K562 (cell line): ENCODE results near the gene VWA7. TPM values are rescaled to one million over a fixed set of nuclear protein-coding genes. Genes with fewer than 3 reads are reported as not detected.

Experiments
- BRF1 ChIP-seq: IDR thresholded peaks from 3 replicates; pipeline ENCODE4 v1.6.1; 2011; ENCODE audit warnings: borderline replicate concordance, mild to moderate bottlenecking; ENCODE audit not compliant: insufficient read length; ENCODE audit errors: extremely low read depth
- CHD1 ChIP-seq: fragments of 200-600 bp; sonication (generic); IDR thresholded peaks from one replicate; pipeline ENCODE4 v1.6.1; 2012; ENCODE audit warnings: mild to moderate bottlenecking, moderate library complexity, low read length, inconsistent platforms
- CREB5 ChIP-seq: fragments of 250-450 bp; sonication (Bioruptor Pico); IDR thresholded peaks from 2 replicates; pipeline ENCODE4 v1.5.0; 2020; ENCODE audit warnings: mild to moderate bottlenecking
- DNMT1 ChIP-seq: fragments of 450-650 bp; IDR thresholded peaks from 2 replicates; pipeline ENCODE4 v1.6.1; 2016; ENCODE audit warnings: antibody characterized with exemption, mild to moderate bottlenecking
- EGR1 ChIP-seq: fragments of 450-650 bp; conservative IDR thresholded peaks from 2 replicates; pipeline ENCODE4 v1.6.1; 2017; ENCODE audit warnings: mild to moderate bottlenecking
- GATA2 ChIP-seq: sonication (generic); formaldehyde crosslinking; IDR thresholded peaks from 2 replicates; pipeline ENCODE4 v1.4.0; 2020; ENCODE audit warnings: mild to moderate bottlenecking, missing genetic modification reagents
- HNRNPLL ChIP-seq: fragments of 200-400 bp; formaldehyde crosslinking; IDR thresholded peaks from 2 replicates; pipeline ENCODE4 v1.6.1; 2017; ENCODE audit warnings: low read length, low read depth, mild to moderate bottlenecking; ENCODE audit not compliant: poor library complexity, severe bottlenecking
- KDM1A ChIP-seq, 2 experiments: fragments of 450-650 bp; IDR thresholded peaks; 2 replicates each; pipeline ENCODE4 v1.6.1; 2016; ENCODE audit warnings: mild to moderate bottlenecking in 2 of 2
- MED1 ChIP-seq: sonication (generic); formaldehyde crosslinking; IDR thresholded peaks from 2 replicates; pipeline ENCODE4 v1.8.1; 2023; ENCODE audit warnings: missing genetic modification reagents, borderline replicate concordance
- NRF1 ChIP-seq, 2 experiments: fragments of 450-650 bp; IDR thresholded peaks in 1 of 2; conservative IDR thresholded peaks in 1 of 2; 2 replicates each; pipeline ENCODE4 v1.6.1; 2014; ENCODE audit warnings: mild to moderate bottlenecking in 2 of 2
- PCBP2 ChIP-seq: fragments of 200-400 bp; formaldehyde crosslinking; IDR thresholded peaks from 2 replicates; pipeline ENCODE4 v1.6.1; 2018; ENCODE audit warnings: low read length, low read depth, mild to moderate bottlenecking, moderate library complexity; ENCODE audit not compliant: poor library complexity, severe bottlenecking
- PRDM10 ChIP-seq: fragments of 450-650 bp; IDR thresholded peaks from 2 replicates; pipeline ENCODE4 v1.6.1; 2018; ENCODE audit not compliant: partially characterized antibody
- RB1 ChIP-seq: fragments of 450-650 bp; IDR thresholded peaks from 2 replicates; pipeline ENCODE4 v1.6.1; 2017; ENCODE audit warnings: low read depth, mild to moderate bottlenecking
- RBM39 ChIP-seq: fragments of 200-400 bp; formaldehyde crosslinking; optimal IDR thresholded peaks from 2 replicates; pipeline ENCODE3; 2018; ENCODE audit warnings: low read depth, low read length
- SMAD2 ChIP-seq: fragments of 150-350 bp; IDR thresholded peaks from 2 replicates; pipeline ENCODE4 v1.6.1; 2014; ENCODE audit warnings: low read depth, mild to moderate bottlenecking, low read length
- SMAD4 ChIP-seq: fragments of 250-450 bp; sonication (Bioruptor Pico); conservative IDR thresholded peaks from 2 replicates; pipeline ENCODE4 v1.8.0; 2021; ENCODE audit warnings: inconsistent platforms, mild to moderate bottlenecking, moderate library complexity
- SNAPC5 ChIP-seq: fragments of 250-450 bp; sonication (Bioruptor Pico); IDR thresholded peaks from 2 replicates; pipeline ENCODE4 v1.8.0; 2021; ENCODE audit warnings: moderate library complexity, mild to moderate bottlenecking, inconsistent platforms
- SRSF1 ChIP-seq: fragments of 200-400 bp; formaldehyde crosslinking; IDR thresholded peaks from 2 replicates; pipeline ENCODE4 v1.6.1; 2017; ENCODE audit warnings: mild to moderate bottlenecking, low read depth, low read length, moderate library complexity
- STAT5A ChIP-seq: IDR thresholded peaks from 2 replicates; pipeline ENCODE4 v1.6.1; 2012; ENCODE audit warnings: low read length, inconsistent platforms, borderline replicate concordance
- XRCC4 ChIP-seq: IDR thresholded peaks from one replicate; pipeline ENCODE4 v1.6.1; 2011; ENCODE audit not compliant: insufficient read depth, insufficient read length; ENCODE audit errors: extremely low read depth
- ZBTB5 ChIP-seq: fragments of 450-650 bp; IDR thresholded peaks from 2 replicates; pipeline ENCODE4 v1.6.1; 2017; ENCODE audit warnings: antibody characterized with exemption
- ZNF384 ChIP-seq: IDR thresholded peaks from 2 replicates; pipeline ENCODE4 v1.6.1; 2012; ENCODE audit warnings: low read depth, low read length, improper control_type of control experiment
- ZNF583 ChIP-seq: fragments of 250-450 bp; sonication (Bioruptor Pico); IDR thresholded peaks from 2 replicates; pipeline ENCODE4 v1.4.0; 2020
- ZNF766 ChIP-seq: fragments of 200-800 bp; sonication (Bioruptor generic); conservative IDR thresholded peaks from 2 replicates; pipeline ENCODE4 v1.6.1; 2016; ENCODE audit warnings: missing genetic modification characterization, missing compliant biosample characterization
- ZNF785 ChIP-seq: fragments of 250-450 bp; sonication (Bioruptor Pico); IDR thresholded peaks from 2 replicates; pipeline ENCODE4 v1.4.0; 2020; ENCODE audit warnings: mild to moderate bottlenecking
- polyA plus RNA-seq, 8 experiments: library from polyadenylated mRNA; depleted of rRNA in 4 of 8; stranded (reverse) in 5 of 8; unstranded in 3 of 8; fragments of >200 nt; fragmentation: Nextera tagmentation in 2 of 8; fragmentation: Illumina TruSeq in 1 of 8; extraction: Ambion mirVana in 2 of 8; extraction: Trizol in 1 of 8; gene quantifications; 2 replicates each; pipeline versions ENCODE4 v1.2.1 to v1.2.3, GENCODE V29; 2011 to 2014; ENCODE audit warnings: inconsistent platforms in 1 of 8, missing spikeins in 1 of 8
- total RNA-seq, 7 experiments: library from RNA; depleted of rRNA in 6 of 7; stranded (reverse); fragments of >200 nt in 6 of 7; fragmentation: Illumina TruSeq in 2 of 7; extraction: Trizol in 2 of 7; gene quantifications; 2 replicates each; pipeline versions ENCODE4 v1.2.1 to v1.2.3, GENCODE V29; 2011 to 2021; ENCODE audit warnings: low replicate concordance in 1 of 7

The VWA7 gene
- total and polyA plus RNA-seq, 9 of the 15 experiments (the other 6 are each of a cell fraction or from before 2014, with no cell fraction given) = 0.18 to 2.9 (median 0.95) TPM

GRCh38 chr6:31814677-31815024 is 37.5 kb upstream of the VWA7 start (continued):
- TF ChIP-seq ZBTB5 = peak; percentile 64; the same call in 1 of the 2 replicates
- no peak for TF ChIP-seq HNRNPLL
- TF ChIP-seq CHD1 = peak; percentile 83
- TF ChIP-seq ZNF384 = no peak
- TF ChIP-seq PCBP2 = no peak
- TF ChIP-seq SRSF1 = no peak
- TF ChIP-seq BRF1 = no peak
- no peak for TF ChIP-seq ZNF766 (CRISPR knock-in tag)
- TF ChIP-seq DNMT1 = no peak
- no peak for TF ChIP-seq RBM39
- no peak for TF ChIP-seq CREB5 (CRISPR knock-in tag)
- TF ChIP-seq ZNF583 (CRISPR knock-in tag) = no peak
- no peak for TF ChIP-seq SNAPC5 (CRISPR knock-in tag)
- no peak for TF ChIP-seq ZNF785 (CRISPR knock-in tag)
- TF ChIP-seq PRDM10 = peak; percentile 97
- TF ChIP-seq MED1 (CRISPR knock-in tag) = no peak
- no peak for TF ChIP-seq KDM1A (IDR thresholded peaks at IDR 0.05)
- no peak; the same call in 1 of the 2 replicates for TF ChIP-seq STAT5A
- no peak for TF ChIP-seq NRF1 (conservative IDR thresholded peaks at IDR 0.05 in 1 of 2, IDR thresholded peaks at IDR 0.05 in 1 of 2)
- TF ChIP-seq XRCC4 = no peak
- TF ChIP-seq RB1 = no peak; the same call in 1 of the 2 replicates
- TF ChIP-seq EGR1 = peak; percentile 97
- no peak for TF ChIP-seq GATA2 (CRISPR knock-in tag)
- TF ChIP-seq SMAD2 = no peak
- TF ChIP-seq SMAD4 (CRISPR knock-in tag) = no peak
